ENCODE results near the gene MYO6. TPM values are rescaled to one million over a fixed set of nuclear protein-coding genes. Genes with fewer than 3 reads are reported as not detected.

MYO6 gene
- total RNA-seq, 1 donor from 2014 or later: 0.83 TPM

Other genes with a start within 250 kb of the MYO6 start
- gene SENP6, start 147.4 kb upstream of the MYO6 start, total RNA-seq: 81.2 and 81.7 TPM in 2 replicates

Measured in activated T-helper 1 cell treated with anti-CD3 and anti-CD28 coated beads, Interleukin-12 subunit alpha, Interleukin-12 subunit beta, Interleukin-2, Interleukin-4 antibody, amounts not matched to agents 30 ng/mL and 10 ng/mL and 1 ng/mL, durations not matched to agents 14 hours and 24 hours and 36 hours (primary cell).